Measurements from ENCODE around the gene MYBPC1. TPM values are rescaled to one million over a fixed set of nuclear protein-coding genes. Genes with fewer than 3 reads are reported as not detected.

MYBPC1 gene
- total and polyA plus RNA-seq, 2 of the 13 experiments (the other 11 are each of a cell fraction or from before 2014, with no cell fraction given): 0.31 to 0.53 TPM

DNA sequence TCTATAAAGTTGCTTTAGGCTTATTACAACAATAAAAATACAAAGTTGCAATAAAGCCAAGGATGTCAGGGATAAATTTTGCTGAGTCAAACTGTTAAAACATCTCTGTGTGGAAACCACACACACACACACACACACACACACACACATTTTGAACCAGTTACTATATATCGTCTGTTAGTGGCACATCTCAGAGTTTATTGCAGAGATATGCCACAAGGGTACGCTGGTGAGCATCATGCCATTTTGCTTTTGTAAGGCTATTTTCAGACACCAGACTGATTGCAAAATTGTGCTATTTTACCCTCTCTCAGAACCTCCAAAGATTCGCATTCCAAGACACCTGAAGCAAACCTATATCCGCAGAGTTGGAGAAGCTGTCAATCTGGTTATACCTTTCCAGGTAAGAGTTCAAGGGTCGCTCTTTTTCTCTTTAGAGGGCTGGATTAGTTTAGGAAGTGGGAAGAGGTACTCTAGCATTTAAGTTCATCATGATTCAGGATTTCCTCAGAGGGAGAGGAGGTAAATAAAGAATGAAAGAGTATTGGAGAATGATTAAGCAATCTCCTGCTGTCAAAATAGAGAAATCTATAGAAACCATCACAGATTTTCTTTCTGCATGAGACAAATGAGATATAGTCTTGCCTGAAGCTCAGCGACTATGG is 75.4 kb downstream of the MYBPC1 start (continued):
- TF ChIP-seq NR2F6 (IDR thresholded peaks at IDR 0.05) (no peak), NR2F6 (CRISPR knock-in tag; IDR thresholded peaks at IDR 0.05) (no peak), IRX3 (CRISPR knock-in tag; IDR thresholded peaks at IDR 0.05; ENCODE audit: borderline replicate concordance, low read depth) (no peak), GTF3A (CRISPR knock-in tag; conservative IDR thresholded peaks at IDR 0.05) (no peak), PCBP1 (IDR thresholded peaks at IDR 0.05; ENCODE audit: borderline replicate concordance, low read depth, low read length) (no peak), TFE3 (CRISPR knock-in tag; IDR thresholded peaks at IDR 0.05) (no peak), RARG (CRISPR knock-in tag; IDR thresholded peaks at IDR 0.05; ENCODE audit: low read depth) (no peak), ZNF772 (CRISPR knock-in tag; IDR thresholded peaks at IDR 0.05) (no peak), ZNF781 (CRISPR knock-in tag; IDR thresholded peaks at IDR 0.05; ENCODE audit: borderline replicate concordance, not compliant biosample characterization) (no peak), FOXK1 (CRISPR knock-in tag; IDR thresholded peaks at IDR 0.05; ENCODE audit: borderline replicate concordance, low read depth) (no peak), RAD21 (CRISPR knock-in tag; IDR thresholded peaks at IDR 0.05) (peak; percentile 74), HOMEZ (CRISPR knock-in tag; IDR thresholded peaks at IDR 0.05; ENCODE audit: low read depth) (peak; percentile 25; the same call in 1 of the 2 replicates)
- TF ChIP-seq, protein P1, sequence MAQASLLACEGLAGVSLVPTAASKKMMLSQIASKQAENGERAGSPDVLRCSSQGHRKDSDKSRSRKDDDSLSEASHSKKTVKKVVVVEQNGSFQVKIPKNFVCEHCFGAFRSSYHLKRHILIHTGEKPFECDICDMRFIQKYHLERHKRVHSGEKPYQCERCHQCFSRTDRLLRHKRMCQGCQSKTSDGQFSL (CRISPR knock-in tag; IDR thresholded peaks at IDR 0.05): no peak
